GM23338 (cell line): ENCODE results near the gene ATG7. TPM values are rescaled to one million over a fixed set of nuclear protein-coding genes. Genes with fewer than 3 reads are reported as not detected.

ENCODE experiments used
- ATAC-seq: fragments of 200-7000 bp; cut with Tn5 transposase; 3 replicates; pipeline ENCODE4 v1.9.1; 2020
- DNase-seq: peaks from one replicate; pipeline ENCODE4 v3.0.0-alpha.2; 2015; ENCODE audit warnings: low spot score
- H2AFZ ChIP-seq: fragments of 200-600 bp; sonication (generic); 2 replicates; pipeline ENCODE4 v1.8.0; 2016; ENCODE audit warnings: antibody characterized with exemption, mild to moderate bottlenecking, moderate library complexity
- H3F3A ChIP-seq: fragments of 200-600 bp; sonication (generic); replicated peaks from 2 replicates; pipeline ENCODE4 v1.8.0; 2017; ENCODE audit warnings: antibody characterized with exemption, mixed run types, low read depth
- H3K27ac ChIP-seq: fragments of 200-600 bp; sonication (generic); 2 replicates; pipeline ENCODE4 v1.6.1; 2016; ENCODE audit warnings: low read depth
- H3K27me3 ChIP-seq: fragments of 200-600 bp; sonication (generic); 2 replicates; pipeline ENCODE4 v1.8.0; 2016; ENCODE audit warnings: mild to moderate bottlenecking, mixed run types, moderate library complexity; ENCODE audit not compliant: insufficient read depth
- H3K36me3 ChIP-seq: fragments of 200-600 bp; sonication (generic); 2 replicates; pipeline ENCODE4 v1.8.0; 2016; ENCODE audit warnings: mild to moderate bottlenecking; ENCODE audit not compliant: insufficient read depth
- H3K4me1 ChIP-seq: fragments of 200-600 bp; sonication (generic); 2 replicates; pipeline ENCODE4 v1.8.0; 2016; ENCODE audit warnings: mild to moderate bottlenecking, moderate library complexity; ENCODE audit not compliant: insufficient read depth
- H3K4me2 ChIP-seq: fragments of 200-600 bp; sonication (generic); 2 replicates; pipeline ENCODE4 v1.7.1; 2017; ENCODE audit warnings: mixed run types
- H3K4me3 ChIP-seq: fragments of 200-600 bp; sonication (generic); 2 replicates; pipeline ENCODE4 v1.6.1; 2016; ENCODE audit warnings: mixed run types
- H3K79me2 ChIP-seq: fragments of 200-600 bp; sonication (generic); replicated peaks from 2 replicates; pipeline ENCODE4 v1.8.0; 2017; ENCODE audit warnings: mild to moderate bottlenecking; ENCODE audit not compliant: insufficient read depth
- H3K9me2 ChIP-seq: fragments of 200-600 bp; sonication (generic); 2 replicates; pipeline ENCODE4 v1.8.0; 2017; ENCODE audit not compliant: insufficient read depth
- H4K20me1 ChIP-seq: fragments of 200-600 bp; sonication (generic); replicated peaks from 2 replicates; pipeline ENCODE4 v1.8.0; 2017; ENCODE audit warnings: mild to moderate bottlenecking; ENCODE audit not compliant: insufficient read depth
- H3K27ac Mint-ChIP-seq: 2 replicates; pipeline ENCODE4 v1.8.0; 2020; ENCODE audit warnings: inconsistent platforms, mild to moderate bottlenecking, moderate library complexity, mixed read lengths
- H3K27me3 Mint-ChIP-seq: 3 replicates; pipeline ENCODE4 v1.8.0; 2022; ENCODE audit warnings: low read depth, mild to moderate bottlenecking, moderate library complexity, mixed read lengths, inconsistent platforms; ENCODE audit not compliant: insufficient read depth, poor library complexity
- H3K36me3 Mint-ChIP-seq: 3 replicates; pipeline ENCODE4 v1.8.0; 2021; ENCODE audit warnings: low read depth, mild to moderate bottlenecking, inconsistent platforms, moderate library complexity, mixed read lengths
- H3K4me1 Mint-ChIP-seq: 3 replicates; pipeline ENCODE4 v1.8.0; 2020; ENCODE audit warnings: mild to moderate bottlenecking, inconsistent platforms, mixed read lengths
- H3K4me3 Mint-ChIP-seq: 3 replicates; pipeline ENCODE4 v1.8.0; 2021; ENCODE audit warnings: moderate library complexity, mild to moderate bottlenecking, inconsistent platforms, mixed read lengths
- H3K9me3 Mint-ChIP-seq: 3 replicates; pipeline ENCODE4 v1.8.0; 2020; ENCODE audit warnings: moderate library complexity, mild to moderate bottlenecking, inconsistent platforms, mixed read lengths
- ETS1 ChIP-seq: IDR thresholded peaks from 2 replicates; pipeline ENCODE4 v1.6.1; 2016; ENCODE audit warnings: antibody characterized with exemption
- JUNB ChIP-seq: IDR thresholded peaks from one replicate; pipeline ENCODE4 v1.6.1; 2016; ENCODE audit warnings: antibody characterized with exemption; ENCODE audit not compliant: unreplicated experiment
- NANOG ChIP-seq: IDR thresholded peaks from 2 replicates; pipeline ENCODE4 v1.6.1; 2016; ENCODE audit warnings: antibody characterized with exemption, borderline replicate concordance
- POLR2AphosphoS5 ChIP-seq: IDR thresholded peaks from 2 replicates; pipeline ENCODE4 v1.6.1; 2016; ENCODE audit warnings: antibody characterized with exemption, low read depth
- STAT1 ChIP-seq: IDR thresholded peaks from one replicate; pipeline ENCODE4 v1.6.1; 2016; ENCODE audit warnings: antibody characterized with exemption; ENCODE audit not compliant: unreplicated experiment
- ZNF462 ChIP-seq: fragments of 250-450 bp; sonication (Bioruptor Pico); IDR thresholded peaks from 2 replicates; pipeline ENCODE4 v1.5.0; 2020; ENCODE audit warnings: mild to moderate bottlenecking, moderate library complexity
- polyA plus RNA-seq: library from polyadenylated mRNA; unstranded; fragments of >200 nt; fragmentation: Nextera tagmentation; extraction: Ambion mirVana; gene quantifications from 2 replicates; pipeline ENCODE4 v1.2.1, GENCODE V29; 2016
- total RNA-seq: library from RNA; depleted of rRNA; stranded (reverse); fragments of >200 nt; shearing (Covaris generic); gene quantifications from 2 replicates; pipeline ENCODE4 v1.2.3, GENCODE V29; 2014

ATG7 gene
- total and polyA plus RNA-seq, 2 experiments from 2014 or later: 16.2 to 36.7 TPM

- no peak for DNase-seq
- Histone ChIP-seq H3K27ac (no peak overlapping the region), H2AFZ (no peak overlapping the region), H3F3A (no peaks in the 10 kb centered on the region), H3K4me3 (no peak overlapping the region), H3K79me2 (no peaks in the 10 kb centered on the region), H3K27me3 (no peaks in the 10 kb centered on the region), H3K36me3 (no peaks in the 10 kb centered on the region), H3K9me2 (no peaks in the 10 kb centered on the region), H3K4me2 (no peak overlapping the region), H4K20me1 (no peaks in the 10 kb centered on the region), H3K4me1 (peaks cover 11% of the 10 kb centered on the region)
- no peak for ATAC-seq
- peaks cover 35% of the 10 kb centered on the region for H3K9me3 Mint-ChIP-seq
- H3K4me3 Mint-ChIP-seq: no peak overlapping the region
- no peak overlapping the region for H3K27ac Mint-ChIP-seq
- peaks cover 6% of the 10 kb centered on the region for H3K27me3 Mint-ChIP-seq
- TF ChIP-seq JUNB (no peak), ETS1 (no peak), NANOG (no peak), STAT1 (no peak)
- peaks cover 30% of the 10 kb centered on the region for H3K36me3 Mint-ChIP-seq
- H3K4me1 Mint-ChIP-seq: peaks cover 21% of the 10 kb centered on the region
Measured at GRCh38 chr3:11494131-11494916, 222.1 kb downstream of the ATG7 start.

GRCh38 chr3:11495948-11496557 is 223.9 kb downstream of the ATG7 start:
- peak; percentile 98 for ATAC-seq
- H3K4me3 Mint-ChIP-seq: no peak overlapping the region
- no peak overlapping the region for H2AFZ ChIP-seq
- H3K36me3 ChIP-seq: no peaks in the 10 kb centered on the region
- H3K27me3 Mint-ChIP-seq: peaks cover 8% of the 10 kb centered on the region
- peaks cover 11% of the 10 kb centered on the region for H3K4me1 ChIP-seq
- H3K9me2 ChIP-seq: no peaks in the 10 kb centered on the region
- no peak overlapping the region for H3K4me2 ChIP-seq
- H3K36me3 Mint-ChIP-seq: peaks cover 24% of the 10 kb centered on the region
- peak overlapping the region; percentile 70 for H3K27ac Mint-ChIP-seq
- peak overlapping the region; percentile 47 for H3K27ac ChIP-seq
- TF ChIP-seq POLR2AphosphoS5 (no peak), ZNF462 (CRISPR knock-in tag) (peak; percentile 79)
- H3K9me3 Mint-ChIP-seq: peaks cover 28% of the 10 kb centered on the region
- H3K4me3 ChIP-seq: no peak overlapping the region
- H3K4me1 Mint-ChIP-seq: peaks cover 21% of the 10 kb centered on the region
- no peaks in the 10 kb centered on the region for H3K79me2 ChIP-seq
- no peaks in the 10 kb centered on the region for H3F3A ChIP-seq
- H4K20me1 ChIP-seq: no peaks in the 10 kb centered on the region
- DNase-seq: peak; percentile 82
- no peaks in the 10 kb centered on the region for H3K27me3 ChIP-seq
